Activated naive CD8-positive, alpha-beta T cell (primary cell): ENCODE results near the gene MELK.
A peak's percentile ranks its signal among the peaks of the same experiment; 100 is the strongest.
"Not testable (repeated sequence)": the region's sequence is repeated elsewhere in the genome, so short reads cannot be mapped to it uniquely, and the experiment has no call there.

Experiments used
- H3K27ac Mint-ChIP-seq: one replicate; pipeline ENCODE4 v1.8.0; 2021; ENCODE audit warnings: mixed read lengths
- H3K27me3 Mint-ChIP-seq: one replicate; pipeline ENCODE4 v1.8.0; 2021; ENCODE audit warnings: mixed read lengths
- H3K36me3 Mint-ChIP-seq: one replicate; pipeline ENCODE4 v1.8.0; 2021; ENCODE audit warnings: mixed read lengths
- H3K4me1 Mint-ChIP-seq: one replicate; pipeline ENCODE4 v1.8.0; 2021; ENCODE audit warnings: low read depth, mixed read lengths
- H3K4me3 Mint-ChIP-seq: one replicate; pipeline ENCODE4 v1.8.0; 2021; ENCODE audit warnings: mild to moderate bottlenecking, mixed read lengths
- H3K9me3 Mint-ChIP-seq: one replicate; pipeline ENCODE4 v1.8.0; 2021; ENCODE audit warnings: low read depth, mixed read lengths

The MELK gene

GRCh38 chr9:36572515-36573418 is at the start of gene MELK:
TSS of gene MELK (plus strand) at chr9:36572895. CDS start at chr9:36581682, 8,787 bp downstream.
- Mint-ChIP-seq H3K27me3 (no peaks in the 10 kb centered on the region), H3K27ac (peak within 1 kb of the TSS; percentile 85), H3K4me3 (peak within 1 kb of the TSS; percentile 93), H3K9me3 (no peaks in the 10 kb centered on the region), H3K36me3 (no peaks in the 10 kb centered on the region), H3K4me1 (peaks cover 4% of the 10 kb centered on the region)

DNA sequence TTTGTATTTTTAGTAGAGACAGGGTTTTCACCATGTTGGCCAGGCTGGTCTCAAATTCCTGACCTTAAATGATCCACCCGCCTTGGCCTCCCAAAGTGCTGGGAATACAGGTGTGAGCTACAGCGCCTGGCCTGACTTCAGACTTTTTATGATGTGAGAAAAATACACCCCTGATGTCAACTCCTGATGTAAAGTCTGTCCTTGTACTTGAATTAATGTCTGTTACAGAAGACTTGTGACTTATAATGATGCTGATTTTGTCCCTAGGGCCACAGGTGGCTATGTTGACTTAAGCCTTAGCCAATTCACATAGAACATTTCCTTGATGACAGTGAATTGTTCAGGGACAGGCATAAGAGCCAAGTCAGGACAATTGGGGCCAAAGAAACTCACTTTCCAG is 42.5 kb upstream of the MELK start:
- Mint-ChIP-seq H3K4me3 (no peak overlapping the region), H3K27me3 (no peaks in the 10 kb centered on the region), H3K36me3 (peaks cover 2% of the 10 kb centered on the region), H3K4me1 (no peaks in the 10 kb centered on the region), H3K9me3 (no peaks in the 10 kb centered on the region), H3K27ac (no peak overlapping the region)

DNA sequence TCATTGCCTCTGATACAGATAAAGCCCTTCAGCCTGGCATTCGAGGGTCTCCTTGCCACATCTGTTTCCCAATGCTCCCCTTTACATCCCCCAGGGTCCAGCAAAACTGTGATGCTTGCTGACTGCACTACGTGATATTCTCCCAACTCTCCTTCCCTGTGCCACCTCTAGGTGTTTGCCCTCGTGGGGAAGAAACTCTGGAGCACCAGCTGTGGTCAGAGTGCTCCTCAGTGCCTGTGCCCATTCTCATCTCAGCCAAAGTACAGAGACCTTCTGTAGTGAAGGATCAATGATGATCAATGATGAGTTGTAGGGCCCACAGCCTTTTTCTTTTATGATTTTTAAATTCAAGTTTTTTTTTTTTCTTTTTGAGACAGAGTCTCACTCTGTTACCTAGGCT is 40.3 kb upstream of the MELK start:
- Mint-ChIP-seq H3K4me1 (no peaks in the 10 kb centered on the region), H3K4me3 (no peak overlapping the region), H3K36me3 (peaks cover 2% of the 10 kb centered on the region), H3K27me3 (no peaks in the 10 kb centered on the region), H3K27ac (no peak overlapping the region), H3K9me3 (no peaks in the 10 kb centered on the region)

GRCh38 chr9:36533726-36534125 is 39.0 kb upstream of the MELK start:
- not testable (repeated sequence) for H3K4me3 Mint-ChIP-seq, H3K9me3 Mint-ChIP-seq, H3K4me1 Mint-ChIP-seq, H3K27ac Mint-ChIP-seq, H3K36me3 Mint-ChIP-seq, H3K27me3 Mint-ChIP-seq

- H3K36me3 Mint-ChIP-seq = peaks cover 2% of the 10 kb centered on the region
- H3K27me3 Mint-ChIP-seq = no peaks in the 10 kb centered on the region
- no peaks in the 10 kb centered on the region for H3K9me3 Mint-ChIP-seq
- H3K27ac Mint-ChIP-seq = no peak overlapping the region
- H3K4me3 Mint-ChIP-seq = no peak overlapping the region
- no peaks in the 10 kb centered on the region for H3K4me1 Mint-ChIP-seq
Observed at GRCh38 chr9:36535107-36535506, 37.6 kb upstream of the MELK start.

- no peak overlapping the region for H3K4me3 Mint-ChIP-seq
- no peaks in the 10 kb centered on the region for H3K27me3 Mint-ChIP-seq
- no peak overlapping the region for H3K27ac Mint-ChIP-seq
- H3K9me3 Mint-ChIP-seq = no peaks in the 10 kb centered on the region
- no peaks in the 10 kb centered on the region for H3K4me1 Mint-ChIP-seq
- peaks cover 2% of the 10 kb centered on the region for H3K36me3 Mint-ChIP-seq
Observed at GRCh38 chr9:36537861-36538260, 34.8 kb upstream of the MELK start.

DNA sequence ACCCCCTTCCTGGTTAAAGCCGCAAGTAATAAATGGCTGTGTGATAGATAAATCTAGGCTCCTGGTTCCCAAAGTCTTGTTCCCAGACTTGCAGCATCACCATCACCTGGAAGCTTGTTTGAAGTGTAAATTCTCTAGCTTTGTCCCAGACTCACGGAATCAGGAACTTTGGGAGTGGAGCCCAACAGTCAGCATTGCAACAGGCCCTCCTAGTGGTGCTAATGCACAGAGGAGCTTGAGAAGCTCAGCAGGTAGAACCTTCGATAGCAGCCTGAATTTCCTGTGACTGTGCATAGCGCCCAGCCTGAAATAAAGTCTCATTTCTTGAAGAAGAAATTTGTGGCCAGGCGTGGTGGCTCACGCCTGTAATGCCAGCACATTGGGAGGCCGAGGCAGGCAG is 30.3 kb upstream of the MELK start:
- H3K36me3 Mint-ChIP-seq = no peaks in the 10 kb centered on the region
- H3K27me3 Mint-ChIP-seq = no peaks in the 10 kb centered on the region

DNA sequence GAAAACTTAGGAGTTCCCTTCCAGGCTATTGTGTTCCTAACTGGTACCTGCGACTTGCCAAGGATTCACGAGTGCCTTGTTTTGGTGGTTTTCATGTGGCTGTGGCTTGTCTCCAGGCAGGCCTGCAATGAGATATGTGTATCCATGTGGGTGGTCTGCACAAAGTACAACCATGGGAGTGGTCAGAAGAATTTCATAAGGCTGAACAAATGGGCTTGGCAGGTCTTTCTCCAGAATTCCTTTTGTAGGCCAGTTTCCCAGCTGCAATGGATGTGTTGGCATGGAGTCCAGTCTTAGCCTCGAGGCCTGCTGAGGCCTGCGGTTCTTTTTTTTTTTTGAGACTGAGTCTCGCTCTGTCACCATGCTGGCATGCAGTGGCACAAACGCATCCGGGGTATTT is 28.8 kb upstream of the MELK start:
- Mint-ChIP-seq H3K36me3 (no peaks in the 10 kb centered on the region), H3K9me3 (no peaks in the 10 kb centered on the region), H3K27ac (no peak overlapping the region), H3K27me3 (peaks cover 2% of the 10 kb centered on the region), H3K4me3 (no peak overlapping the region), H3K4me1 (no peaks in the 10 kb centered on the region)

More for the DNA sequence above, 30.3 kb upstream of the MELK start:
- H3K9me3 Mint-ChIP-seq = no peaks in the 10 kb centered on the region
- H3K4me3 Mint-ChIP-seq = no peak overlapping the region
- H3K27ac Mint-ChIP-seq = no peak overlapping the region
- no peaks in the 10 kb centered on the region for H3K4me1 Mint-ChIP-seq

DNA sequence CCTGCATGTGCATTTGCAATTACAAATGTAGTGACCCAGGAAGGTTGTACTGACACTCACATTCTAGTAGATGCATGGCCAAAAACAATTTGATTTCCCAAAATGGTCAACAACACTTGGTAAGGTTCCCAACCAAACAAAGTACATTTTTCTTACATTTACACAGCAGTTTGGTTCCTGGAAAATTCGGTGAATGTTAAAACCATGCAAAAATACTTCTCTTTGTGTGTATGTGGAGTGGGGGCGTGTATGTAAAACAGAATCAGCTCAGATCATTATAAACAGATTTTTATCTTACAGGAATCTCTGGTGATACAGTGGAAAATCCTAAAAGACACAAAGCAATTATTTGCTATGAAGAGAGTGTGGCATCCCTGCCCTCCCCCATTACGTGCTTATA is 25.1 kb upstream of the MELK start:
- Mint-ChIP-seq H3K27me3 (peaks cover 2% of the 10 kb centered on the region), H3K27ac (no peak overlapping the region), H3K36me3 (no peaks in the 10 kb centered on the region), H3K4me3 (no peak overlapping the region), H3K9me3 (no peaks in the 10 kb centered on the region), H3K4me1 (no peaks in the 10 kb centered on the region)

DNA sequence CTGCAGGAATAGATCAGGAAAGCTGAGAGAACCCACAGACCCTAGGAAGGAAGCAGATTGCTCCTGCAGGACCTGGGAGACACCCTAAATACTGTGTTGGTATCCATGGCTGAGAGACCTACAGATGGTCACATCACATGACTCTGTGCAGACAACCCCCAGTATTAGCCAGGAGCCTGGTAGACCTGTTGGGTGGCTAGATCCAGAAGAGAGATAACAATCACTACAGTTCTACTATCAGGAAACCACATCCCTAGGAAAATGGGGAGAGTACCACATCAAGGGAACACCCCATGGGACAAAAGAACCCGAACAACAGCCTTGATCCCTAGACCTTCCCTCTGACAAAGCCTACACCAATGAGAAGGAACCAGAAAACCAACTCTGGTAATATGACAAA is 24.2 kb upstream of the MELK start:
- no peaks in the 10 kb centered on the region for H3K9me3 Mint-ChIP-seq
- no peaks in the 10 kb centered on the region for H3K36me3 Mint-ChIP-seq
- peaks cover 2% of the 10 kb centered on the region for H3K27me3 Mint-ChIP-seq
- H3K4me3 Mint-ChIP-seq = no peak overlapping the region
- H3K27ac Mint-ChIP-seq = no peak overlapping the region
- no peaks in the 10 kb centered on the region for H3K4me1 Mint-ChIP-seq

DNA sequence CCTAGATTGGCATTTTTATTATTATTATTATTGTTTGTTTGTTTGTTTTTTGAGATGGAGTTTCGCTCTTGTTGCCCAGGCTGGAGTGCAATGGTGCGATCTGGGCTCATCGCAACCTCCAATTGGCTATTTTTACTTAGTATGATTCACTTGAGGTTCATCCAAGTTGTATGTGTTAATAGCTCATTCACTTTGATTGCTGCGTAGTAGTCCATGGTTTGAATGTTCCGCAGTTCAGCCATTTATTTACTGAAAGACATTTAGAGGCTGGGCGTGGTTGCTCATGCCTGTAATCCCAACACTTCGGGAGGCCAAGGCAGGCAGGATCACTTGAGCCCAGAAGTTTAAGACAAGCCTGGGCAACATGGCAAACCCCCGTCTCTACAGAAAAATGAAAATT is 22.6 kb upstream of the MELK start:
- Mint-ChIP-seq H3K27ac (no peak overlapping the region), H3K9me3 (no peaks in the 10 kb centered on the region), H3K36me3 (no peaks in the 10 kb centered on the region), H3K4me3 (no peak overlapping the region), H3K27me3 (peaks cover 2% of the 10 kb centered on the region), H3K4me1 (no peaks in the 10 kb centered on the region)

- H3K36me3 Mint-ChIP-seq, H3K4me1 Mint-ChIP-seq, H3K27me3 Mint-ChIP-seq, H3K27ac Mint-ChIP-seq, H3K9me3 Mint-ChIP-seq, H3K4me3 Mint-ChIP-seq: not testable (repeated sequence)
Observed at GRCh38 chr9:36550631-36551098, 22.0 kb upstream of the MELK start.

DNA sequence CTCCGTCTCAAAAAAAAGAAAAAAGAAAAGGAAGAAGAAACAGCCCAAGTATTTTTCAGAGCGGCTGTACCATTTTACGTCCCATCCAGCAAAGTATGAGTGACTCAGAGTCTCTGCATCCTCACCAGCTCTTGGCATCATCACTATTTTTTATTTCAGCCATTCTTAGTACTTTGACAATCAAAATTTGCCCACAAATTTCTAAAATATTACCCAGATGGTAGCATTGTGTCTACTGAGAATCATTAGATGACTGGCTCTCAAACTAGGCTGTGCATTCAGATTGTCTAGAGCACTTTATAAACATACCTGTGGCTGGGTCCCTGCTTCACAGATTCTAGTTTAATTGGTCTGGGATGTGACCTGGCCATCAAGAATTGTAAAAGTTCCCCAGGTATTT is 21.6 kb upstream of the MELK start:
- Mint-ChIP-seq H3K4me3 (no peak overlapping the region), H3K4me1 (peaks cover 3% of the 10 kb centered on the region), H3K9me3 (no peaks in the 10 kb centered on the region), H3K27me3 (peaks cover 2% of the 10 kb centered on the region), H3K27ac (no peak overlapping the region), H3K36me3 (no peaks in the 10 kb centered on the region)

- H3K36me3 Mint-ChIP-seq = no peaks in the 10 kb centered on the region
- no peak overlapping the region for H3K27ac Mint-ChIP-seq
- no peak overlapping the region for H3K4me3 Mint-ChIP-seq
- H3K27me3 Mint-ChIP-seq = peaks cover 2% of the 10 kb centered on the region
- peaks cover 3% of the 10 kb centered on the region for H3K4me1 Mint-ChIP-seq
- no peaks in the 10 kb centered on the region for H3K9me3 Mint-ChIP-seq
Observed at GRCh38 chr9:36551910-36552309, 20.8 kb upstream of the MELK start.

GRCh38 chr9:36559036-36559695 is 13.5 kb upstream of the MELK start:
- no peaks in the 10 kb centered on the region for H3K27me3 Mint-ChIP-seq
- H3K4me1 Mint-ChIP-seq = peaks cover 3% of the 10 kb centered on the region
- H3K4me3 Mint-ChIP-seq = no peak overlapping the region

More at GRCh38 chr9:36559036-36559695, 13.5 kb upstream of the MELK start:
- H3K36me3 Mint-ChIP-seq = no peaks in the 10 kb centered on the region
- no peak overlapping the region for H3K27ac Mint-ChIP-seq
- no peaks in the 10 kb centered on the region for H3K9me3 Mint-ChIP-seq
